ENCODE data around the gene GTF3C5.

DNA sequence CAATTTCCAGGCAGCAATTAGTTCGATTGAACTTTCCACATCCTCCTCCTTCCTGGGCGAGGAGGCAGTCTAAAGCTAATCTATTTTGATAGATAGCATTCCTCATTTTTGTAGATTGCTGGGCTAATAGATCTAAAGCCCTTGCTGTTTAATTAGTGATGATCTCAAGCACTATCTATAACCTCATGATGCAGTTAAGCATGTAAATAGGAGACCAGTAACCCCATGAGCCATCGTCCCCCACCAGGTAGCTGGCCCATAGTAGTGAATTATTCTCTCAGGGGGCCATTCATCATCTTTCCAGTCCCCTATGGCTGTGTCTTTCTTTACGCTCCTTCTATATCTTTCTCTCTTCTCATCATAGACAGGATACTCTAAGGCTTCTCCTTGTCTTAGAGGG, 45.9 kb downstream of the GTF3C5 start:
- TF ChIP-seq, protein P1, sequence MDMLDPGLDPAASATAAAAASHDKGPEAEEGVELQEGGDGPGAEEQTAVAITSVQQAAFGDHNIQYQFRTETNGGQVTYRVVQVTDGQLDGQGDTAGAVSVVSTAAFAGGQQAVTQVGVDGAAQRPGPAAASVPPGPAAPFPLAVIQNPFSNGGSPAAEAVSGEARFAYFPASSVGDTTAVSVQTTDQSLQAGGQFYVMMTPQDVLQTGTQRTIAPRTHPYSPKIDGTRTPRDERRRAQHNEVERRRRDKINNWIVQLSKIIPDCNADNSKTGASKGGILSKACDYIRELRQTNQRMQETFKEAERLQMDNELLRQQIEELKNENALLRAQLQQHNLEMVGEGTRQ (IDR thresholded peaks at IDR 0.05; ENCODE audit: low read depth, low read length) = no peak
- TF ChIP-seq, protein P2, sequence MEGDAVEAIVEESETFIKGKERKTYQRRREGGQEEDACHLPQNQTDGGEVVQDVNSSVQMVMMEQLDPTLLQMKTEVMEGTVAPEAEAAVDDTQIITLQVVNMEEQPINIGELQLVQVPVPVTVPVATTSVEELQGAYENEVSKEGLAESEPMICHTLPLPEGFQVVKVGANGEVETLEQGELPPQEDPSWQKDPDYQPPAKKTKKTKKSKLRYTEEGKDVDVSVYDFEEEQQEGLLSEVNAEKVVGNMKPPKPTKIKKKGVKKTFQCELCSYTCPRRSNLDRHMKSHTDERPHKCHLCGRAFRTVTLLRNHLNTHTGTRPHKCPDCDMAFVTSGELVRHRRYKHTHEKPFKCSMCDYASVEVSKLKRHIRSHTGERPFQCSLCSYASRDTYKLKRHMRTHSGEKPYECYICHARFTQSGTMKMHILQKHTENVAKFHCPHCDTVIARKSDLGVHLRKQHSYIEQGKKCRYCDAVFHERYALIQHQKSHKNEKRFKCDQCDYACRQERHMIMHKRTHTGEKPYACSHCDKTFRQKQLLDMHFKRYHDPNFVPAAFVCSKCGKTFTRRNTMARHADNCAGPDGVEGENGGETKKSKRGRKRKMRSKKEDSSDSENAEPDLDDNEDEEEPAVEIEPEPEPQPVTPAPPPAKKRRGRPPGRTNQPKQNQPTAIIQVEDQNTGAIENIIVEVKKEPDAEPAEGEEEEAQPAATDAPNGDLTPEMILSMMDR (conservative IDR thresholded peaks at IDR 0.05; ENCODE audit: low read depth, low read length) = no peak
- TF ChIP-seq POLR2A (IDR thresholded peaks at IDR 0.05; ENCODE audit: low read depth, low read length) (no peak), RFX5 (IDR thresholded peaks at IDR 0.05; ENCODE audit: low read depth, low read length) (no peak), SMC3 (IDR thresholded peaks at IDR 0.05; ENCODE audit: low read depth, low read length) (no peak), CEBPB (IDR thresholded peaks at IDR 0.05; ENCODE audit: low read depth, low read length) (no peak), MAZ (IDR thresholded peaks at IDR 0.05; ENCODE audit: borderline replicate concordance, low read depth, low read length) (no peak), NFE2L2 (IDR thresholded peaks at IDR 0.05; ENCODE audit: low read depth, low read length) (no peak), RAD21 (IDR thresholded peaks at IDR 0.05; ENCODE audit: low read length) (no peak), MXI1 (IDR thresholded peaks at IDR 0.05; ENCODE audit: borderline replicate concordance, low read depth, low read length) (no peak), CHD1 (IDR thresholded peaks at IDR 0.05; ENCODE audit: low read depth, low read length) (no peak), FOS (IDR thresholded peaks at IDR 0.05; ENCODE audit: low read depth, low read length) (no peak)
- TF ChIP-seq, protein P3, sequence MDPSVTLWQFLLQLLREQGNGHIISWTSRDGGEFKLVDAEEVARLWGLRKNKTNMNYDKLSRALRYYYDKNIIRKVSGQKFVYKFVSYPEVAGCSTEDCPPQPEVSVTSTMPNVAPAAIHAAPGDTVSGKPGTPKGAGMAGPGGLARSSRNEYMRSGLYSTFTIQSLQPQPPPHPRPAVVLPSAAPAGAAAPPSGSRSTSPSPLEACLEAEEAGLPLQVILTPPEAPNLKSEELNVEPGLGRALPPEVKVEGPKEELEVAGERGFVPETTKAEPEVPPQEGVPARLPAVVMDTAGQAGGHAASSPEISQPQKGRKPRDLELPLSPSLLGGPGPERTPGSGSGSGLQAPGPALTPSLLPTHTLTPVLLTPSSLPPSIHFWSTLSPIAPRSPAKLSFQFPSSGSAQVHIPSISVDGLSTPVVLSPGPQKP (IDR thresholded peaks at IDR 0.05; ENCODE audit: borderline replicate concordance, low read depth, low read length) = no peak
